H1 (cell line): ENCODE results near the gene PELI2. TPM values are rescaled to one million over a fixed set of nuclear protein-coding genes. Genes with fewer than 3 reads are reported as not detected.

Experiments
- CTCF ChIA-PET: fragments of 300-600 bp; sonication (Branson Sonifier 250); formaldehyde crosslinking; loops from one replicate; lab custom pipeline; 2021; ENCODE audit not compliant: partially characterized antibody; lab: Charles Lee
- POLR2A ChIA-PET: fragments of 300-600 bp; sonication (Branson Sonifier 250); formaldehyde crosslinking; loops from one replicate; lab custom pipeline; 2021; ENCODE audit warnings: inconsistent platforms; ENCODE audit not compliant: partially characterized antibody; lab: Charles Lee
- DNase-seq, 2 experiments: peaks; one replicate each; pipeline versions ENCODE4 v3.0.0 to v3.0.0-alpha.2; 2010 to 2022; ENCODE audit warnings: low spot score in 2 of 2, low read depth in 1 of 2, mixed read lengths in 1 of 2
- FAIRE-seq: peaks from 2 replicates; lab custom pipeline; 2011; peaks lifted over from hg19 to GRCh38; lab: Jason Lieb, UNC
- H2AFZ ChIP-seq: 2 replicates; pipeline ENCODE4 v1.8.1; 2012; ENCODE audit warnings: low read length, inconsistent platforms
- H2AK5ac ChIP-seq: 2 replicates; pipeline ENCODE4 v1.6.1; 2013; ENCODE audit warnings: low read depth, low read length
- H2BK120ac ChIP-seq: replicated peaks from 2 replicates; pipeline ENCODE3; 2013; ENCODE audit warnings: low read depth, low read length, inconsistent platforms
- H2BK12ac ChIP-seq: 2 replicates; pipeline ENCODE4 v1.6.1; 2013; ENCODE audit warnings: low read depth, low read length
- H2BK15ac ChIP-seq: 2 replicates; pipeline ENCODE4 v1.6.1; 2013; ENCODE audit warnings: low read length
- H2BK20ac ChIP-seq: 2 replicates; pipeline ENCODE4 v1.6.1; 2013; ENCODE audit warnings: low read length
- H2BK5ac ChIP-seq: 2 replicates; pipeline ENCODE4 v1.6.1; 2013; ENCODE audit warnings: low read depth, low read length
- H3K14ac ChIP-seq: 2 replicates; pipeline ENCODE4 v1.6.1; 2013; ENCODE audit warnings: inconsistent platforms; ENCODE audit not compliant: insufficient read length
- H3K18ac ChIP-seq: 2 replicates; pipeline ENCODE4 v1.6.1; 2013; ENCODE audit warnings: low read length; ENCODE audit errors: extremely low read depth
- H3K23ac ChIP-seq: 2 replicates; pipeline ENCODE4 v1.6.1; 2013; ENCODE audit warnings: inconsistent platforms; ENCODE audit not compliant: insufficient read length
- H3K23me2 ChIP-seq: 2 replicates; pipeline ENCODE4 v1.6.1; 2013; ENCODE audit warnings: low read depth, low read length
- H3K27ac ChIP-seq: 2 replicates; pipeline ENCODE4 v1.6.1; 2011; ENCODE audit warnings: low read depth, low read length, inconsistent platforms
- H3K27me3 ChIP-seq, 4 experiments: replicated peaks in 1 of 4; 1 replicate in 1 of 4; 2 replicates in 3 of 4; pipeline versions ENCODE4 v1.6.1 to v1.8.1; 2011 to 2013; ENCODE audit warnings: low read length in 3 of 4, mild to moderate bottlenecking in 3 of 4, inconsistent platforms in 2 of 4, mixed read lengths in 2 of 4, moderate library complexity in 1 of 4; ENCODE audit not compliant: control insufficient read depth in 3 of 4, insufficient read depth in 3 of 4; ENCODE audit errors: extremely low read depth in 1 of 4
- H3K36me3 ChIP-seq, 4 experiments: 2 replicates each; pipeline versions ENCODE4 v1.6.1 to v1.8.1; 2011 to 2013; ENCODE audit warnings: mild to moderate bottlenecking in 4 of 4, low read length in 3 of 4, moderate library complexity in 2 of 4, control low read depth in 1 of 4, inconsistent platforms in 1 of 4; ENCODE audit not compliant: insufficient read depth in 4 of 4, control insufficient read depth in 2 of 4
- H3K4ac ChIP-seq: replicated peaks from 2 replicates; pipeline ENCODE3; 2013; ENCODE audit warnings: low read length, low read depth, mixed read lengths, inconsistent platforms; ENCODE audit not compliant: insufficient read length
- H3K4me1 ChIP-seq, 4 experiments: replicated peaks in 1 of 4; 1 replicate in 1 of 4; 2 replicates in 3 of 4; pipeline versions ENCODE4 v1.6.1 to v1.8.1; 2011 to 2013; ENCODE audit warnings: low read length in 3 of 4, inconsistent platforms in 2 of 4, mixed read lengths in 1 of 4; ENCODE audit not compliant: insufficient read depth in 4 of 4, control insufficient read depth in 3 of 4
- H3K4me2 ChIP-seq, 2 experiments: 2 replicates each; pipeline versions ENCODE4 v1.6.1 to v1.8.1; 2011 to 2013; ENCODE audit warnings: low read depth in 2 of 2, low read length in 2 of 2, control low read depth in 1 of 2, inconsistent platforms in 1 of 2, mild to moderate bottlenecking in 1 of 2; ENCODE audit not compliant: insufficient read depth in 1 of 2
- H3K4me3 ChIP-seq, 4 experiments: fragments of 200-600, 300-600 bp in 1 of 4; sonication (generic), shearing (Covaris generic), sonication (Bioruptor Twin) in 1 of 4; 2 replicates each; pipeline versions ENCODE4 v1.5.1 to v1.8.1; 2011 to 2016; ENCODE audit warnings: low read length in 4 of 4, low read depth in 3 of 4, control low read depth in 2 of 4, inconsistent platforms in 2 of 4, mild to moderate bottlenecking in 2 of 4, mixed read lengths in 1 of 4, moderate library complexity in 1 of 4; ENCODE audit not compliant: insufficient read depth in 2 of 4; ENCODE audit errors: extremely low read depth in 1 of 4
- H3K56ac ChIP-seq: replicated peaks from 2 replicates; pipeline ENCODE3; 2013; ENCODE audit warnings: low read depth, mild to moderate bottlenecking, mixed read lengths, low read length, inconsistent platforms; ENCODE audit not compliant: insufficient read length
- H3K79me1 ChIP-seq: 2 replicates; pipeline ENCODE4 v1.6.1; 2013; ENCODE audit warnings: low read depth, low read length, control low read depth
- H3K79me2 ChIP-seq, 2 experiments: 2 replicates each; pipeline versions ENCODE4 v1.6.1 to v1.8.1; 2012 to 2013; ENCODE audit warnings: low read length in 2 of 2, mild to moderate bottlenecking in 2 of 2, inconsistent platforms in 1 of 2; ENCODE audit not compliant: insufficient read depth in 2 of 2, control insufficient read depth in 1 of 2
- H3K9ac ChIP-seq, 4 experiments: replicated peaks in 1 of 4; 1 replicate in 1 of 4; 2 replicates in 3 of 4; pipeline versions ENCODE4 v1.6.1 to v1.8.1; 2011 to 2013; ENCODE audit warnings: low read depth in 3 of 4, low read length in 3 of 4, control low read depth in 2 of 4, mild to moderate bottlenecking in 2 of 4, moderate library complexity in 2 of 4, inconsistent platforms in 1 of 4; ENCODE audit errors: extremely low read depth in 1 of 4
- H3K9me3 ChIP-seq, 2 experiments: 2 replicates each; pipeline versions ENCODE4 v1.6.1 to v1.8.1; 2012 to 2013; ENCODE audit warnings: mild to moderate bottlenecking in 2 of 2, moderate library complexity in 2 of 2, control low read depth in 1 of 2, inconsistent platforms in 1 of 2, low read depth in 1 of 2, low read length in 1 of 2, mixed read lengths in 1 of 2; ENCODE audit not compliant: insufficient read depth in 2 of 2
- H4K20me1 ChIP-seq, 2 experiments: replicated peaks in 1 of 2; 2 replicates each; pipeline versions ENCODE3 to v1.8.1; 2011 to 2013; ENCODE audit warnings: inconsistent platforms in 2 of 2, low read length in 2 of 2, mild to moderate bottlenecking in 1 of 2; ENCODE audit not compliant: insufficient read depth in 2 of 2, control insufficient read depth in 1 of 2
- H4K5ac ChIP-seq: 2 replicates; pipeline ENCODE4 v1.6.1; 2013; ENCODE audit warnings: low read length, low read depth, mixed read lengths, inconsistent platforms; ENCODE audit not compliant: insufficient read length
- H4K8ac ChIP-seq: 2 replicates; pipeline ENCODE4 v1.8.0; 2013; ENCODE audit warnings: mild to moderate bottlenecking, moderate library complexity, low read length, inconsistent platforms; ENCODE audit not compliant: insufficient read depth; ENCODE audit errors: extremely low read depth
- H4K91ac ChIP-seq: replicated peaks from 2 replicates; pipeline ENCODE3; 2013; ENCODE audit warnings: low read length, mixed read lengths, inconsistent platforms; ENCODE audit not compliant: insufficient read length
- CBX5 ChIP-seq: fragments of 300-800, 300-1000 bp; sonication (generic); IDR thresholded peaks from 2 replicates; pipeline ENCODE4 v1.7.1; 2016; ENCODE audit warnings: antibody characterized with exemption, low read length, low read depth
- EP300 ChIP-seq, 2 experiments: IDR thresholded peaks; 1 replicate in 1 of 2; 2 replicates in 1 of 2; pipeline ENCODE4 v1.6.1; 2011 to 2012; ENCODE audit warnings: low read depth in 2 of 2, low read length in 2 of 2, mild to moderate bottlenecking in 2 of 2, borderline replicate concordance in 1 of 2, inconsistent platforms in 1 of 2, moderate library complexity in 1 of 2
- WGBS, 2 experiments: shearing (Covaris generic) in 1 of 2; methylation state at CpG; one replicate each; pipeline versions ENCODE4 v1.1.6 to v1.1.7; 2013 to 2015; ENCODE audit warnings: low lambda C conversion rate in 2 of 2, mixed read lengths in 2 of 2, inconsistent platforms in 1 of 2, low coverage in 1 of 2, missing lambda C conversion rate in 1 of 2; ENCODE audit not compliant: insufficient replicate concordance in 2 of 2, insufficient coverage in 1 of 2, insufficient read length in 1 of 2; ENCODE audit errors: extremely low coverage in 1 of 2, missing lambda C conversion rate in 1 of 2; 5-methylcytosine and 5-hydroxymethylcytosine counted together
- polyA plus RNA-seq, 7 experiments: library from polyadenylated mRNA; depleted of rRNA in 3 of 7; stranded (reverse) in 5 of 7; unstranded in 2 of 7; fragments of >200 nt in 5 of 7; fragments of 200-250 nt in 2 of 7; gene quantifications; 1 replicate in 5 of 7; 2 replicates in 1 of 7; 4 replicates in 1 of 7; pipeline versions ENCODE4 v1.2.1 to v1.2.3, GENCODE V29; 2011 to 2013; ENCODE audit warnings: missing spikeins in 2 of 7, mixed read lengths in 2 of 7
- total RNA-seq: library from RNA; stranded (reverse); fragmentation: NEBNext Ultra II Directional; extraction: Animal tissue kit (Norgen Biotek cat#: 25700); gene quantifications from 2 replicates; pipeline ENCODE4 v1.2.1, GENCODE V29; 2021

The PELI2 gene
- total and polyA plus RNA-seq, 2 of the 8 experiments (the other 6 are each of a cell fraction or from before 2014, with no cell fraction given), result 14.6 to 25.7 TPM

GRCh38 chr14:56324454-56324853, 206.2 kb downstream of the PELI2 start:
- no peak overlapping the region for H2AFZ ChIP-seq
- no peak overlapping the region for H3K9ac ChIP-seq
- H3K4ac ChIP-seq, result no peak overlapping the region
- DNase-seq (no peak), FAIRE-seq (no peak)
- CTCF ChIA-PET, result interaction anchor here (0.6 to 2.4 kb wide), 2 partner anchors 16 to 163 kb away, joined by 3 to 8 read pairs; no protein-coding TSS in a partner anchor
- H2BK20ac ChIP-seq, result no peak overlapping the region
- H3K23ac ChIP-seq, result no peak overlapping the region
- no peak overlapping the region for H4K91ac ChIP-seq
- H3K79me2 ChIP-seq, result no peaks in the 10 kb centered on the region
- no peak for TF ChIP-seq EP300 (IDR thresholded peaks at IDR 0.05; ENCODE audit: borderline replicate concordance in 1 of 2, low read depth in 2 of 2, low read length in 2 of 2)
- TF ChIP-seq CBX5, result no peak
- H3K79me1 ChIP-seq, result no peaks in the 10 kb centered on the region
- H2BK5ac ChIP-seq, result no peak overlapping the region
- no peaks in the 10 kb centered on the region for H4K20me1 ChIP-seq
- H3K23me2 ChIP-seq, result no peaks in the 10 kb centered on the region
- 98% methylated on average over 2 of the region's 2 CpGs; no CpG with 5 or more reads in 1 of the 2 experiments for WGBS, 2 experiments
- H3K18ac ChIP-seq, result no peak overlapping the region
- H3K14ac ChIP-seq, result no peak overlapping the region
- H4K5ac ChIP-seq, result no peak overlapping the region
- H3K27me3 ChIP-seq, result no peaks in the 10 kb centered on the region
- no peak overlapping the region for H3K4me3 ChIP-seq
- no peak overlapping the region for H2AK5ac ChIP-seq
- no peak overlapping the region for H3K56ac ChIP-seq
- POLR2A ChIA-PET, result no interaction called here
- no peaks in the 10 kb centered on the region for H3K36me3 ChIP-seq
- H4K8ac ChIP-seq, result no peak overlapping the region
- no peak overlapping the region for H3K27ac ChIP-seq
- no peak overlapping the region for H3K4me2 ChIP-seq
- no peaks in the 10 kb centered on the region; a peak in 1 of 4 replicates for H3K9me3 ChIP-seq
- no peaks in the 10 kb centered on the region for H3K4me1 ChIP-seq
- H2BK12ac ChIP-seq, result no peak overlapping the region
- no peak overlapping the region for H2BK120ac ChIP-seq
- no peak overlapping the region for H2BK15ac ChIP-seq
